ENCODE data around the gene CD58.
"Not testable (repeated sequence)": the region's sequence is repeated elsewhere in the genome, so short reads cannot be mapped to it uniquely, and the experiment has no call there.

The CD58 gene

GRCh38 chr1:116591951-116592605 lies 21.3 kb upstream of the CD58 start:
- DNase-seq, result not testable (repeated sequence)

GRCh38 chr1:116591006-116591950 lies 20.5 kb upstream of the CD58 start:
- not testable (repeated sequence) for DNase-seq

- DNase-seq, result not testable (repeated sequence)
Measured at GRCh38 chr1:116590359-116591005, 19.7 kb upstream of the CD58 start.

GRCh38 chr1:116589101-116589735 lies 18.4 kb upstream of the CD58 start:
- DNase-seq, result not testable (repeated sequence)

- DNase-seq, result no peak
Measured at GRCh38 chr1:116587501-116588227, 16.8 kb upstream of the CD58 start.

GRCh38 chr1:116586741-116587143 lies 15.9 kb upstream of the CD58 start:
- DNase-seq, result peak in 1 of 2 experiments; percentile 22

- DNase-seq, result no peak
Measured at GRCh38 chr1:116585886-116586285, 15.1 kb upstream of the CD58 start.

- DNase-seq, result no peak
Measured at GRCh38 chr1:116581323-116581885, 10.6 kb upstream of the CD58 start.

GRCh38 chr1:116580446-116581322 lies 9.9 kb upstream of the CD58 start:
- DNase-seq, result peak in 1 of 2 experiments; percentile 41

- DNase-seq, result no peak
Measured at GRCh38 chr1:116579259-116579875, 8.5 kb upstream of the CD58 start.

- no peak for DNase-seq
Measured at GRCh38 chr1:116578581-116578980, 7.8 kb upstream of the CD58 start.

- DNase-seq, result no peak
Measured at GRCh38 chr1:116577759-116578314, 7.0 kb upstream of the CD58 start.

GRCh38 chr1:116574581-116575291 lies 3.9 kb upstream of the CD58 start:
- peak in 1 of 2 experiments; percentile 67 for DNase-seq

- DNase-seq, result no peak
Measured at GRCh38 chr1:116573431-116574095, 2.7 kb upstream of the CD58 start.

- no peak for DNase-seq
Measured at GRCh38 chr1:116572771-116573430, 2.1 kb upstream of the CD58 start.

- DNase-seq, result no peak
Measured at GRCh38 chr1:116572099-116572498, 1.3 kb upstream of the CD58 start.

- no peak for DNase-seq
Measured at GRCh38 chr1:116571215-116571919, 541 bp upstream of the CD58 start.
